Stomach (tissue), 4 donors: ENCODE data around the gene C1orf216.

Experiments used
- CTCF ChIP-seq, 7 experiments: fragments of 450-650 bp in 4 of 7; fragments of 200-600 bp in 3 of 7; sonication (generic) in 3 of 7; IDR thresholded peaks; one replicate each; pipeline ENCODE4 v1.5.1; 2016 to 2019; ENCODE audit warnings: antibody characterized with exemption in 7 of 7, control low read depth in 2 of 7, mild to moderate bottlenecking in 1 of 7
- EP300 ChIP-seq: sonication (generic); formaldehyde crosslinking; IDR thresholded peaks from one replicate; pipeline ENCODE4 v1.6.1; 2017; ENCODE audit warnings: antibody characterized with exemption
- POLR2A ChIP-seq, 4 donors: fragments of 450-650 bp; IDR thresholded peaks; one replicate each; pipeline ENCODE4 v1.6.1; 2016; ENCODE audit warnings: antibody characterized with exemption in 4 of 4, control low read depth in 2 of 4, mild to moderate bottlenecking in 1 of 4, moderate library complexity in 1 of 4

GRCh38 chr1:35714921-35715567, 3.6 kb downstream of the C1orf216 start:
- TF ChIP-seq CTCF (IDR thresholded peaks at IDR 0.05) (no peak), EP300 (no peak), POLR2A (IDR thresholded peaks at IDR 0.05) (no peak)
